ENCODE measurements around the gene CACNA1E. TPM values are rescaled to one million over a fixed set of nuclear protein-coding genes. Genes with fewer than 3 reads are reported as not detected.

The CACNA1E gene
- total RNA-seq, 1 experiment from 2014 or later, result 0.45 TPM

DNA sequence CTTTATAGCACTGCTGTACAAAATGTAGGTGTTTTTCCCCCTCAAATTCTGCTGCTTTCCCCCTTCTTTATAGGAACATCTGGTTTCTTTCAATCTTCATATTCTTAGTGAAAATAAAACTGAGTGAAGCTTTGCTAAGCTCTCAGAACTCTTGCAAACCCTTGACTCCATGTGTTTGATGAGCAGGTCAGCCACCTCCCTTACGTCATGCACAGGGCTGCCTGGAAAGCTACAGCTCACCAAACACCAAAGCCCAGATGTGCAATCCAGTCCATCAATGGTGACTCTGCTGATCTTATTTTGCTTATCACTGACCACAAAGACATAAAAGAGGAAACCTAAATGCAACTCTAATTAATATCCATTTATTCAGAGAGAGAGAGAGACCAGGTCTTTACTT lies 5.5 kb downstream of the CACNA1E start:
- intact Hi-C loops (cut with micrococcal nuclease; ENCODE audit: unreplicated experiment), result no loop called here
- no peaks in the 10 kb centered on the region for H3K27me3 ChIP-seq (replicated peaks; ENCODE audit: control insufficient read depth, insufficient read depth, low read length)
- H3K4me1 ChIP-seq, result no peaks in the 10 kb centered on the region
- no peak overlapping the region for H3K4me3 Mint-ChIP-seq (ENCODE audit: unreplicated experiment)
- H3K36me3 ChIP-seq (ENCODE audit: control insufficient read depth, insufficient read depth, low read length), result no peaks in the 10 kb centered on the region
- no peak for DNase-seq
- H3K27me3 Mint-ChIP-seq (ENCODE audit: insufficient read depth, unreplicated experiment), result peaks cover 16% of the 10 kb centered on the region
- ChIA-PET CTCF (interaction anchor here (0.7 kb wide), 1 partner anchor 10 kb away, joined by 4 read pairs; no protein-coding TSS in a partner anchor), POLR2A (no interaction called here)
- no peak overlapping the region for H3K4me3 ChIP-seq (ENCODE audit: low read depth, low read length)
- BruUV-seq (replicated peaks), result no TSS peak
- no peaks in the 10 kb centered on the region for H3K36me3 Mint-ChIP-seq (ENCODE audit: insufficient read depth, unreplicated experiment)
- no peaks in the 10 kb centered on the region for H3K9me3 Mint-ChIP-seq (ENCODE audit: unreplicated experiment)
- H3K9me3 ChIP-seq, result no peaks in the 10 kb centered on the region
- no peaks in the 10 kb centered on the region for H3K4me1 Mint-ChIP-seq (ENCODE audit: low read depth, unreplicated experiment)
- TF ChIP-seq, protein P1, sequence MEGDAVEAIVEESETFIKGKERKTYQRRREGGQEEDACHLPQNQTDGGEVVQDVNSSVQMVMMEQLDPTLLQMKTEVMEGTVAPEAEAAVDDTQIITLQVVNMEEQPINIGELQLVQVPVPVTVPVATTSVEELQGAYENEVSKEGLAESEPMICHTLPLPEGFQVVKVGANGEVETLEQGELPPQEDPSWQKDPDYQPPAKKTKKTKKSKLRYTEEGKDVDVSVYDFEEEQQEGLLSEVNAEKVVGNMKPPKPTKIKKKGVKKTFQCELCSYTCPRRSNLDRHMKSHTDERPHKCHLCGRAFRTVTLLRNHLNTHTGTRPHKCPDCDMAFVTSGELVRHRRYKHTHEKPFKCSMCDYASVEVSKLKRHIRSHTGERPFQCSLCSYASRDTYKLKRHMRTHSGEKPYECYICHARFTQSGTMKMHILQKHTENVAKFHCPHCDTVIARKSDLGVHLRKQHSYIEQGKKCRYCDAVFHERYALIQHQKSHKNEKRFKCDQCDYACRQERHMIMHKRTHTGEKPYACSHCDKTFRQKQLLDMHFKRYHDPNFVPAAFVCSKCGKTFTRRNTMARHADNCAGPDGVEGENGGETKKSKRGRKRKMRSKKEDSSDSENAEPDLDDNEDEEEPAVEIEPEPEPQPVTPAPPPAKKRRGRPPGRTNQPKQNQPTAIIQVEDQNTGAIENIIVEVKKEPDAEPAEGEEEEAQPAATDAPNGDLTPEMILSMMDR (IDR thresholded peaks at IDR 0.05; ENCODE audit: insufficient read depth in 1 of 2, low read depth in 1 of 2, low read length in 1 of 2, severe bottlenecking in 1 of 2, unreplicated experiment in 1 of 2), result no peak
- no peak overlapping the region for H3K27ac Mint-ChIP-seq (ENCODE audit: unreplicated experiment)

DNA sequence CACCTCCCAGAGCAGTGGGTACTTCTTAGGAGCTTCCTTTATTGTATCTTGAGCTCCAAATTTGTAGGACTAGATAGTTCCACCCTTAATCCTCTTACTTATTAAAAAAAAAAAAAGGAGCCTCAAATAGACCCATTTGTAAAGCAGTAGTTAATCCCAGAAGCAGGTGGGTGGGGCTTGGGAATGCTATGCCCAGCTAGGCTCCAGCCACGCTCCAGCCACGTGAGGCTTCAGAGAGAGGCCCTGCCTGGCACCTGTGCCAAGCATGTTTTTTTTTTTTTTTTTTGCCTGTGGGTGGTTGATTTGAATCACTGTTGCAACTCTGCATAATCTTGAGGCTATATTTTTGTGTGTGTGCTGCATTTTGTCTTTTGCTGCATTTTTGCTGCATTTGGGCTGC lies 7.0 kb downstream of the CACNA1E start:
- TF ChIP-seq, protein P1 (IDR thresholded peaks at IDR 0.05; ENCODE audit: insufficient read depth in 1 of 2, low read depth in 1 of 2, low read length in 1 of 2, severe bottlenecking in 1 of 2, unreplicated experiment in 1 of 2), result no peak
- intact Hi-C loops (cut with micrococcal nuclease; ENCODE audit: unreplicated experiment), result no loop called here
- no peaks in the 10 kb centered on the region for H3K36me3 ChIP-seq (ENCODE audit: control insufficient read depth, insufficient read depth, low read length)
- no TSS peak for BruUV-seq (replicated peaks)
- H3K4me1 ChIP-seq, result peaks cover 4% of the 10 kb centered on the region
- DNase-seq, result no peak
- H3K4me3 Mint-ChIP-seq (ENCODE audit: unreplicated experiment), result no peak overlapping the region
- no peaks in the 10 kb centered on the region for H3K4me1 Mint-ChIP-seq (ENCODE audit: low read depth, unreplicated experiment)
- no peaks in the 10 kb centered on the region for H3K27me3 ChIP-seq (replicated peaks; ENCODE audit: control insufficient read depth, insufficient read depth, low read length)
- H3K36me3 Mint-ChIP-seq (ENCODE audit: insufficient read depth, unreplicated experiment), result no peaks in the 10 kb centered on the region
- no peak overlapping the region for H3K4me3 ChIP-seq (ENCODE audit: low read depth, low read length)
- H3K9me3 Mint-ChIP-seq (ENCODE audit: unreplicated experiment), result no peaks in the 10 kb centered on the region
- no peak overlapping the region for H3K27ac Mint-ChIP-seq (ENCODE audit: unreplicated experiment)
- H3K9me3 ChIP-seq, result no peaks in the 10 kb centered on the region
- ChIA-PET CTCF (no interaction called here), POLR2A (no interaction called here)
- peaks cover 14% of the 10 kb centered on the region for H3K27me3 Mint-ChIP-seq (ENCODE audit: insufficient read depth, unreplicated experiment)

GRCh38 chr1:181490740-181491712 lies 7.7 kb downstream of the CACNA1E start:
- intact Hi-C loops (cut with micrococcal nuclease; ENCODE audit: unreplicated experiment), result no loop called here
- CTCF ChIA-PET, result no interaction called here
- Histone ChIP-seq H3K27me3 (replicated peaks; ENCODE audit: control insufficient read depth, insufficient read depth, low read length) (no peaks in the 10 kb centered on the region), H3K9me3 (no peaks in the 10 kb centered on the region), H3K36me3 (ENCODE audit: control insufficient read depth, insufficient read depth, low read length) (no peaks in the 10 kb centered on the region), H3K4me1 (peaks cover 12% of the 10 kb centered on the region), H3K4me3 (ENCODE audit: low read depth, low read length) (no peak overlapping the region)
- POLR2A ChIA-PET, result no interaction called here
- TF ChIP-seq, protein P1 (IDR thresholded peaks at IDR 0.05; ENCODE audit: insufficient read depth in 1 of 2, low read depth in 1 of 2, low read length in 1 of 2, severe bottlenecking in 1 of 2, unreplicated experiment in 1 of 2), result no peak
- Mint-ChIP-seq H3K9me3 (ENCODE audit: unreplicated experiment) (no peaks in the 10 kb centered on the region), H3K27me3 (ENCODE audit: insufficient read depth, unreplicated experiment) (peaks cover 11% of the 10 kb centered on the region), H3K36me3 (ENCODE audit: insufficient read depth, unreplicated experiment) (no peaks in the 10 kb centered on the region), H3K4me1 (ENCODE audit: low read depth, unreplicated experiment) (peaks cover under 1% of the 10 kb centered on the region), H3K4me3 (ENCODE audit: unreplicated experiment) (no peak overlapping the region), H3K27ac (ENCODE audit: unreplicated experiment) (no peak overlapping the region)
- no TSS peak for BruUV-seq (replicated peaks)
- DNase-seq, result no peak
